Esophagus squamous epithelium (tissue), 4 donors: ENCODE data around the gene LYPD5.

Experiments used
- POLR2A ChIP-seq, 4 donors: fragments of 450-650 bp; IDR thresholded peaks; one replicate each; pipeline ENCODE4 v1.6.1; 2017; ENCODE audit warnings: antibody characterized with exemption in 4 of 4, mild to moderate bottlenecking in 4 of 4, moderate library complexity in 3 of 4
- TF ChIP-seq, protein P1 (sequence below), 6 experiments: fragments of 450-650 bp in 4 of 6; fragments of 200-600 bp in 2 of 6; sonication (generic) in 2 of 6; IDR thresholded peaks; one replicate each; pipeline ENCODE4 v1.5.1; 2016 to 2019; ENCODE audit warnings: antibody characterized with exemption in 6 of 6, mild to moderate bottlenecking in 4 of 6, moderate library complexity in 4 of 6

DNA sequence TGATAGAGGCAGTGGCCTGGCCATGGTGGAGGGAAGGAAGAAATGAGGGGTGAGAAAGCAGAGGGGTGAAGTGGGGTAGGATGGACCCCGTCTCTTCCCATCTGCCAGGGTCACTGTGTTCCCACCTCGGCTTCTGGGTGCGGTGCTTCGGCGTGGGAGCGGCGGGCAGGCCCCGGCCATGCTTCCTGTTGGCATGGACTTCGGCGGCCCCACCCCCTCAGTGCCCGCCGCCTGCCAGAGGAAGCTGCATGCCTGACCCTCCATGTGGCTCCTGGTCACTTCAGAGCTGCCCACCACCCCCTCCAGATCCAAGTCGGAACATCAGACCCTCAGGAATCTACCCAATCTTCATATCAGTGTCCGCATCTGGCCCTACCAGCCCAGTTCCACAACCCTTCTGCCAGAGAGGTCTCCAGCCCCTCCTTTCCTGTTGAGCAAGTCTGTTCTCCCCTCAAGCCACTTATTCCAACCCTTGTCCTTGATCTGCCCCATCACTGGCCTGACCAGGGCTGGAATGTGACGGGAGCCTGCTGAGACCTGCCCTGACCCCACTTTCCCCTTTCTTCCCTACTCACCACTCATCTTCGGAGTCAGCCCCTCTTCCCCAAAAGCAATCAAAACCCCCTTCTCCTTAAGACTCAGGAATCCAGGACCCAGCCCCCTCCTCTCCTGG is 23.0 kb downstream of the LYPD5 start:
- TF ChIP-seq, protein P1, sequence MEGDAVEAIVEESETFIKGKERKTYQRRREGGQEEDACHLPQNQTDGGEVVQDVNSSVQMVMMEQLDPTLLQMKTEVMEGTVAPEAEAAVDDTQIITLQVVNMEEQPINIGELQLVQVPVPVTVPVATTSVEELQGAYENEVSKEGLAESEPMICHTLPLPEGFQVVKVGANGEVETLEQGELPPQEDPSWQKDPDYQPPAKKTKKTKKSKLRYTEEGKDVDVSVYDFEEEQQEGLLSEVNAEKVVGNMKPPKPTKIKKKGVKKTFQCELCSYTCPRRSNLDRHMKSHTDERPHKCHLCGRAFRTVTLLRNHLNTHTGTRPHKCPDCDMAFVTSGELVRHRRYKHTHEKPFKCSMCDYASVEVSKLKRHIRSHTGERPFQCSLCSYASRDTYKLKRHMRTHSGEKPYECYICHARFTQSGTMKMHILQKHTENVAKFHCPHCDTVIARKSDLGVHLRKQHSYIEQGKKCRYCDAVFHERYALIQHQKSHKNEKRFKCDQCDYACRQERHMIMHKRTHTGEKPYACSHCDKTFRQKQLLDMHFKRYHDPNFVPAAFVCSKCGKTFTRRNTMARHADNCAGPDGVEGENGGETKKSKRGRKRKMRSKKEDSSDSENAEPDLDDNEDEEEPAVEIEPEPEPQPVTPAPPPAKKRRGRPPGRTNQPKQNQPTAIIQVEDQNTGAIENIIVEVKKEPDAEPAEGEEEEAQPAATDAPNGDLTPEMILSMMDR (IDR thresholded peaks at IDR 0.05) = no peak
- TF ChIP-seq POLR2A (IDR thresholded peaks at IDR 0.05) = no peak
